ENCODE data around the gene TEX14.

Gene TEX14

GRCh38 chr17:58641887-58642311 is 49.9 kb downstream of the TEX14 start:
- DNase-seq = no peak

- no peak for DNase-seq
Measured at GRCh38 chr17:58640202-58640601, 51.6 kb downstream of the TEX14 start.

GRCh38 chr17:58639681-58640080 is 52.2 kb downstream of the TEX14 start:
- no peak for DNase-seq

- DNase-seq = no peak
Measured at GRCh38 chr17:58637011-58637570, 54.8 kb downstream of the TEX14 start.

- DNase-seq = no peak
Measured at GRCh38 chr17:58632324-58633314, 59.2 kb downstream of the TEX14 start.

GRCh38 chr17:58631523-58632323 is 60.1 kb downstream of the TEX14 start:
- peak; percentile 79 to 93 for DNase-seq

- DNase-seq = no peak
Measured at GRCh38 chr17:58630883-58631522, 60.8 kb downstream of the TEX14 start.

- peak in 1 of 2 donors; percentile 48 for DNase-seq
Measured at GRCh38 chr17:58626905-58627304, 64.9 kb downstream of the TEX14 start.

GRCh38 chr17:58624751-58625150 is 67.1 kb downstream of the TEX14 start:
- no peak for DNase-seq

- DNase-seq = no peak
Measured at GRCh38 chr17:58621174-58621573, 70.7 kb downstream of the TEX14 start.

GRCh38 chr17:58618336-58618735 is 73.5 kb downstream of the TEX14 start:
- DNase-seq = no peak

- DNase-seq = no peak
Measured at GRCh38 chr17:58617563-58617962, 74.3 kb downstream of the TEX14 start.

- DNase-seq = peak in 1 of 2 donors; percentile 14
Measured at GRCh38 chr17:58615768-58616659, 75.8 kb downstream of the TEX14 start.

- peak in 1 of 2 donors; percentile 31 for DNase-seq
Measured at GRCh38 chr17:58614859-58615459, 76.9 kb downstream of the TEX14 start.

GRCh38 chr17:58611331-58611730 is 80.5 kb downstream of the TEX14 start:
- no peak for DNase-seq

- DNase-seq = no peak
Measured at GRCh38 chr17:58606934-58607333, 84.9 kb downstream of the TEX14 start.

- no peak for DNase-seq
Measured at GRCh38 chr17:58605986-58606385, 85.9 kb downstream of the TEX14 start.

GRCh38 chr17:58605470-58605869 is 86.4 kb downstream of the TEX14 start:
- no peak for DNase-seq

- no peak for DNase-seq
Measured at GRCh38 chr17:58601976-58602375, 89.9 kb downstream of the TEX14 start.

GRCh38 chr17:58597371-58597770 is 94.5 kb downstream of the TEX14 start:
- DNase-seq = no peak

- no peak for DNase-seq
Measured at GRCh38 chr17:58595194-58595792, 96.6 kb downstream of the TEX14 start.
